ENCODE results near the gene KIF22. TPM values are rescaled to one million over a fixed set of nuclear protein-coding genes. Genes with fewer than 3 reads are reported as not detected.

The KIF22 gene
- total and polyA plus RNA-seq, 2 experiments from 2014 or later = 59.5 to 121 TPM

DNA sequence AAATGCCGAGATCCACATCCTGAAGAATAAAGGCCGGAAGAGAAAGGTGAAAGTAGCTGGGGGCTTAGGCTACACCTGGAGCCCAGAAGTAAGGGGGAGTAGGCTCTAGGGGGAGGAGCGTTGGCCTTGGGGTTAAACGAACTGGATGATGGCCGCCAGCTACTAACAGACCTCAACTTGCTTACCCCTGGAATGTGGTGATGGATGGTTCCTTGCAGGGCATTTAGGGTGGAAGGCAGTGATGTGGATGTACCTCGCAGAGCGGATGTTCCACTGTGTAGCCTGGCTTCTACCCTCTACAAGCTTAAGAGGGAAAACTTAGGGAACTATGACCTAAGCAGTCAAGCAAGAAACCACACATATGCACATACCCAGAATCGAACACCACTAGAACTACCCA is 13.5 kb downstream of the KIF22 start:
- no peaks in the 10 kb centered on the region for H3K27me3 ChIP-seq
- peak overlapping the region; percentile 91 for H3K27ac ChIP-seq
- no peak overlapping the region for H3K4me3 ChIP-seq
- H3K4me1 ChIP-seq (ENCODE audit: low read depth) = peaks cover 17% of the 10 kb centered on the region
- H3K36me3 ChIP-seq = peaks cover 28% of the 10 kb centered on the region
- TF ChIP-seq, protein P1, sequence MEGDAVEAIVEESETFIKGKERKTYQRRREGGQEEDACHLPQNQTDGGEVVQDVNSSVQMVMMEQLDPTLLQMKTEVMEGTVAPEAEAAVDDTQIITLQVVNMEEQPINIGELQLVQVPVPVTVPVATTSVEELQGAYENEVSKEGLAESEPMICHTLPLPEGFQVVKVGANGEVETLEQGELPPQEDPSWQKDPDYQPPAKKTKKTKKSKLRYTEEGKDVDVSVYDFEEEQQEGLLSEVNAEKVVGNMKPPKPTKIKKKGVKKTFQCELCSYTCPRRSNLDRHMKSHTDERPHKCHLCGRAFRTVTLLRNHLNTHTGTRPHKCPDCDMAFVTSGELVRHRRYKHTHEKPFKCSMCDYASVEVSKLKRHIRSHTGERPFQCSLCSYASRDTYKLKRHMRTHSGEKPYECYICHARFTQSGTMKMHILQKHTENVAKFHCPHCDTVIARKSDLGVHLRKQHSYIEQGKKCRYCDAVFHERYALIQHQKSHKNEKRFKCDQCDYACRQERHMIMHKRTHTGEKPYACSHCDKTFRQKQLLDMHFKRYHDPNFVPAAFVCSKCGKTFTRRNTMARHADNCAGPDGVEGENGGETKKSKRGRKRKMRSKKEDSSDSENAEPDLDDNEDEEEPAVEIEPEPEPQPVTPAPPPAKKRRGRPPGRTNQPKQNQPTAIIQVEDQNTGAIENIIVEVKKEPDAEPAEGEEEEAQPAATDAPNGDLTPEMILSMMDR (IDR thresholded peaks at IDR 0.05; ENCODE audit: low read depth, low read length) = no peak
- no peak for DNase-seq (ENCODE audit: low read depth in 1 of 2, low spot score in 1 of 2)
- H3K9me3 ChIP-seq (ENCODE audit: low read depth) = no peaks in the 10 kb centered on the region

GRCh38 chr16:29804455-29805231 is 14.1 kb downstream of the KIF22 start:
- peak overlapping the region; percentile 91 for H3K27ac ChIP-seq
- H3K4me1 ChIP-seq (ENCODE audit: low read depth) = peaks cover 17% of the 10 kb centered on the region

DNA sequence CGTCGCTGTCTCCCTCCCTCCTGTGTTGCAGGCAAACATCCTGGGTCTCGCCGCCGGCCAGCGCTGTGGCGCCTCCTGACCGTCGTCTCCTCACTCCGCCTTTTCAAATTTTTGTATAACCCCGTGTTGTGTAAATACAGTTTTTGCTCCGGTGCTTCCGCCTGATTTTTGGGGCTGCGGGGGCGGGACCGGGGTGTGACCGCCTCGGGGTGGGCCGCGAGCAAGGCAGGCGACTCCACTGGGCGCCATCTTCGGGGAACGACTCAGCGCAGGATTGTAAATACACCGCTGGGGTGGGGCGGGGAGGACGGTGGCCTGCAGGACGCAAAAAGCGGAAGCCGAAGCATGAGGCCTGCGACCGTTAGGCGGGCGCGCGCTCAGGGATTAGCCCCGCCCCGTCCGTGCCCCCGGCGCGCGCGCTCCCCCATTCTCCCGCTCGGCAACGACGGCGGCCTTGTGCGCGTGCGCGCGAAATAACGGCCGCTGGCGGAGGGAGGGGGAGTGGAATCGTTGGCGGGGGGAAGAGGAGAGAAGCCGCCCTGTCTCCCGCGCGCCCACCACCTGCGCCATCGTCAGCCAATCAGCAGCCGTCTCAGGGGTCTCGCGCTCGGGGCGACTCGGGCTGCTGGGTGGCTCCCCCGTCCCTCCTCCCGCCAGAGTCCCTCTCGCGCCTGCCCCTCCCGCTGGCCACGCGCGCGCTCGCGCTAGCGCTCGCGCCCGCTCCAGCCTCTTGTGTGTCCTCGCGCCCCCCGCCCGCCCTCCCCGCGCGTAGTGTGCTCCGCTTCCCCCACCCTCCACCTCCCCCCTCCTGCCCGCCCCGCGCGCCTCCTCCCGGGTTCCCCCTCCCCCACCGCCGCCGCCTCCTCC is 14.9 kb downstream of the KIF22 start:
- peaks cover 24% of the 10 kb centered on the region for H3K36me3 ChIP-seq
- no peaks in the 10 kb centered on the region for H3K9me3 ChIP-seq (ENCODE audit: low read depth)
- peaks cover 23% of the 10 kb centered on the region for H3K4me1 ChIP-seq (ENCODE audit: low read depth)
- TF ChIP-seq, protein P1 (IDR thresholded peaks at IDR 0.05; ENCODE audit: low read depth, low read length) = no peak
- H3K27me3 ChIP-seq = no peaks in the 10 kb centered on the region
- DNase-seq (ENCODE audit: low read depth in 1 of 2, low spot score in 1 of 2) = peak; percentile 96 to 98
- peak overlapping the region; percentile 91 for H3K27ac ChIP-seq
- peak overlapping the region; percentile 48 for H3K4me3 ChIP-seq

More at GRCh38 chr16:29804455-29805231, 14.1 kb downstream of the KIF22 start:
- no peaks in the 10 kb centered on the region for H3K27me3 ChIP-seq
- peak in 1 of 2 donors; percentile 60 for DNase-seq (ENCODE audit: low read depth in 1 of 2, low spot score in 1 of 2)
- H3K9me3 ChIP-seq (ENCODE audit: low read depth) = no peaks in the 10 kb centered on the region
- H3K4me3 ChIP-seq = peak overlapping the region; percentile 48
- TF ChIP-seq, protein P1 (IDR thresholded peaks at IDR 0.05; ENCODE audit: low read depth, low read length) = no peak
- H3K36me3 ChIP-seq = peaks cover 26% of the 10 kb centered on the region

DNA sequence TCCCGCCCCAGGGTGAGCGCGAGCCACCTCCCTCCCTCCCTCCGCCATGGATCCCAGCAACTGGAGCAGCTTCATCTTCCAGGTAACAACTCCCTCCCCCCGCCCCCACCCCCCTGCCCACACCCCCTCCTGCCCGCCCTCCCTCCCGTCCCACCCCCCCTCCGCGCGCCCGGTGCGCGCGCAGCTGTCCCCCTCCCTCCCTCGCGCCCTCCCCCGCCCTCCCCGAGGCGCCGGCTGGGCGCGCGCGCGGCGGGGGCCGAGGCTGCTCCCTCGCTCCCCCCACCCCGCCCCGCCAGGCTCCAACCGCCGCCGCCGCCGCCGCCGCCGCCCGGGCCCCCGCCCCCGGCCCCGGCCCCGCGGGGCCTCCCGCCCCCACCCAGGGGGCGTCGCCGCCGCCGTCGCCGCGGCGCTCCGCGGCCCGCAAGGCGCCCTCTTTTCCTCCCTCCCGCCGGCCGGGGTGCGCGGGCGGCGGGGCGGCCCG is 15.6 kb downstream of the KIF22 start, which contains the start of gene MAZ:
TSS of gene MAZ (plus strand) at position 431 of the 481 bp plus-strand sequence. CDS start 173 bp downstream, outside the sequence.
- peak in 1 of 2 donors; percentile 96 for DNase-seq (ENCODE audit: low read depth in 1 of 2, low spot score in 1 of 2)
- Histone ChIP-seq H3K27me3 (no peaks in the 10 kb centered on the region), H3K4me3 (peak within 1 kb of the TSS; percentile 48), H3K9me3 (ENCODE audit: low read depth) (no peaks in the 10 kb centered on the region), H3K27ac (peak within 1 kb of the TSS; percentile 91), H3K4me1 (ENCODE audit: low read depth) (peaks cover 28% of the 10 kb centered on the region), H3K36me3 (peaks cover 18% of the 10 kb centered on the region)
- TF ChIP-seq, protein P1 (IDR thresholded peaks at IDR 0.05; ENCODE audit: low read depth, low read length) = no peak

DNA sequence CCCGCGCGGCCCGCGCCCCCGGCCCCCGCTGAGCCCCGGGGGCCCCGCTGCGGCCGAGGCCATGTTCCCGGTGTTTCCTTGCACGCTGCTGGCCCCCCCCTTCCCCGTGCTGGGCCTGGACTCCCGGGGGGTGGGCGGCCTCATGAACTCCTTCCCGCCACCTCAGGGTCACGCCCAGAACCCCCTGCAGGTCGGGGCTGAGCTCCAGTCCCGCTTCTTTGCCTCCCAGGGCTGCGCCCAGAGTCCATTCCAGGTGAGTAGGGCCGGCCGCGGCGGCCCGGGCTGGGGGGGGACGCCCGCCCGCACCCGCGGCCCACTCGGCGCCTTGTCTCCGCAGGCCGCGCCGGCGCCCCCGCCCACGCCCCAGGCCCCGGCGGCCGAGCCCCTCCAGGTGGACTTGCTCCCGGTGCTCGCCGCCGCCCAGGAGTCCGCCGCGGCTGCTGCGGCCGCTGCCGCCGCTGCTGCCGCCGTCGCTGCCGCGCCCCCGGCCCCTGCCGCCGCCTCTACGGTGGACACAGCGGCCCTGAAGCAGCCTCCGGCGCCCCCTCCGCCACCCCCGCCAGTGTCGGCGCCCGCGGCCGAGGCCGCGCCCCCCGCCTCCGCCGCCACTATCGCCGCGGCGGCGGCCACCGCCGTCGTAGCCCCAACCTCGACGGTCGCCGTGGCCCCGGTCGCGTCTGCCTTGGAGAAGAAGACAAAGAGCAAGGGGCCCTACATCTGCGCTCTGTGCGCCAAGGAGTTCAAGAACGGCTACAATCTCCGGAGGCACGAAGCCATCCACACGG is 16.3 kb downstream of the KIF22 start:
- H3K4me1 ChIP-seq (ENCODE audit: low read depth) = peaks cover 28% of the 10 kb centered on the region
- peak overlapping the region; percentile 87 for H3K27ac ChIP-seq
- no peaks in the 10 kb centered on the region for H3K27me3 ChIP-seq
- peaks cover 12% of the 10 kb centered on the region for H3K36me3 ChIP-seq
- TF ChIP-seq, protein P1 (IDR thresholded peaks at IDR 0.05; ENCODE audit: low read depth, low read length) = no peak
- H3K9me3 ChIP-seq (ENCODE audit: low read depth) = no peaks in the 10 kb centered on the region
- peak overlapping the region; percentile 44 for H3K4me3 ChIP-seq
- peak; percentile 48 to 62 for DNase-seq (ENCODE audit: low read depth in 1 of 2, low spot score in 1 of 2)

All from cardiac muscle cell (in vitro differentiated cells and primary cell).